Measurements from ENCODE around the gene MYCN. TPM values are rescaled to one million over a fixed set of nuclear protein-coding genes. Genes with fewer than 3 reads are reported as not detected.

Gene MYCN
- total RNA-seq, 1 experiment from 2014 or later, result 54.4 TPM

DNA sequence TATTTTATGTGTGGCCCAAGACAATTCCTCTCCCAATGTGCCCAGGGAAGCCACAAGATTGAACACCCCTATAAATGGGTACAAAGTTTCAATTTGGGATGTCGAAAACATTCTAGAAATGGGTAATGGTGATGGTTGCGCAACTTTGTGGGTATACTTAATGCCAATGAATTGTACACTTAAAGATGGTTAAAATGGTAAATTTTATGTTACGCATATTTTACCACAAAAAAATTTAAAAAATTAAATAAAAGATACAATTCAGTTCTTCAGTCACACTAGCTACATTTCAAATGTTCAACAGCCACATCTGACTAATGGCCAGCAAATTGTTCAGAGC, 34.9 kb downstream of the MYCN start:
- no peaks in the 10 kb centered on the region for H3K9me3 ChIP-seq
- no peak overlapping the region for H3K4me3 Mint-ChIP-seq (ENCODE audit: unreplicated experiment)
- no peaks in the 10 kb centered on the region for H3K9me3 Mint-ChIP-seq (ENCODE audit: unreplicated experiment)
- TF ChIP-seq, protein P1, sequence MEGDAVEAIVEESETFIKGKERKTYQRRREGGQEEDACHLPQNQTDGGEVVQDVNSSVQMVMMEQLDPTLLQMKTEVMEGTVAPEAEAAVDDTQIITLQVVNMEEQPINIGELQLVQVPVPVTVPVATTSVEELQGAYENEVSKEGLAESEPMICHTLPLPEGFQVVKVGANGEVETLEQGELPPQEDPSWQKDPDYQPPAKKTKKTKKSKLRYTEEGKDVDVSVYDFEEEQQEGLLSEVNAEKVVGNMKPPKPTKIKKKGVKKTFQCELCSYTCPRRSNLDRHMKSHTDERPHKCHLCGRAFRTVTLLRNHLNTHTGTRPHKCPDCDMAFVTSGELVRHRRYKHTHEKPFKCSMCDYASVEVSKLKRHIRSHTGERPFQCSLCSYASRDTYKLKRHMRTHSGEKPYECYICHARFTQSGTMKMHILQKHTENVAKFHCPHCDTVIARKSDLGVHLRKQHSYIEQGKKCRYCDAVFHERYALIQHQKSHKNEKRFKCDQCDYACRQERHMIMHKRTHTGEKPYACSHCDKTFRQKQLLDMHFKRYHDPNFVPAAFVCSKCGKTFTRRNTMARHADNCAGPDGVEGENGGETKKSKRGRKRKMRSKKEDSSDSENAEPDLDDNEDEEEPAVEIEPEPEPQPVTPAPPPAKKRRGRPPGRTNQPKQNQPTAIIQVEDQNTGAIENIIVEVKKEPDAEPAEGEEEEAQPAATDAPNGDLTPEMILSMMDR (IDR thresholded peaks at IDR 0.05; ENCODE audit: insufficient read depth in 1 of 2, low read depth in 1 of 2, low read length in 1 of 2, severe bottlenecking in 1 of 2, unreplicated experiment in 1 of 2), result no peak
- H3K27me3 Mint-ChIP-seq (ENCODE audit: insufficient read depth, unreplicated experiment), result no peaks in the 10 kb centered on the region
- no peaks in the 10 kb centered on the region for H3K4me1 ChIP-seq
- no peaks in the 10 kb centered on the region for H3K27me3 ChIP-seq (replicated peaks; ENCODE audit: control insufficient read depth, insufficient read depth, low read length)
- no TSS peak for BruUV-seq (replicated peaks)
- POLR2A ChIA-PET, result no interaction called here
- H3K4me3 ChIP-seq (ENCODE audit: low read depth, low read length), result no peak overlapping the region
- CTCF ChIA-PET, result no interaction called here
- H3K27ac Mint-ChIP-seq (ENCODE audit: unreplicated experiment), result no peak overlapping the region
- intact Hi-C loops (cut with micrococcal nuclease; ENCODE audit: unreplicated experiment), result no loop called here
- H3K4me1 Mint-ChIP-seq (ENCODE audit: low read depth, unreplicated experiment), result no peaks in the 10 kb centered on the region
- no peak for DNase-seq
- no peaks in the 10 kb centered on the region for H3K36me3 Mint-ChIP-seq (ENCODE audit: insufficient read depth, unreplicated experiment)
- H3K36me3 ChIP-seq (ENCODE audit: control insufficient read depth, insufficient read depth, low read length), result no peaks in the 10 kb centered on the region

DNA sequence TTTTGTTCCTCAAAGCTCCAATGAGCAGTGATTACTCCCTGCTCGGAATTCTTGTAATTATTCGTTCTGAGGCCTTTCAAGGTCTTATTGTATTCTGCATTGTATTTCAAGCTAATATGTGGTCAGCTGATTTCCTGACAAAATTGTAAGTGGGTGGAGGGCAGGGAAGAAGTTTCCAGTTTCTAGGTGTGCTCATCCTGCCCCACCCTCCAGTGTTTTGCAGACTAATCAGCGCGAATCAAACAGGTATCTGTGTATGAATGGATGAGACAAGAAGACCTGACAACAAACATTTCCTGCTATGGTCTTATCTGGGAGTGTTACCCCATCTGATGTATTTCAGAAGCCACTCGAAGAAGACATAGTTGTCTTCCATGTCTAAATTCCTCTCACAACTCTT, 35.3 kb downstream of the MYCN start:
- DNase-seq, result no peak
- H3K36me3 Mint-ChIP-seq (ENCODE audit: insufficient read depth, unreplicated experiment), result no peaks in the 10 kb centered on the region
- CTCF ChIA-PET, result no interaction called here
- H3K36me3 ChIP-seq (ENCODE audit: control insufficient read depth, insufficient read depth, low read length), result no peaks in the 10 kb centered on the region
- BruUV-seq (replicated peaks), result no TSS peak
- TF ChIP-seq, protein P1 (IDR thresholded peaks at IDR 0.05; ENCODE audit: insufficient read depth in 1 of 2, low read depth in 1 of 2, low read length in 1 of 2, severe bottlenecking in 1 of 2, unreplicated experiment in 1 of 2), result no peak
- intact Hi-C loops (cut with micrococcal nuclease; ENCODE audit: unreplicated experiment), result no loop called here
- no peaks in the 10 kb centered on the region for H3K9me3 Mint-ChIP-seq (ENCODE audit: unreplicated experiment)
- H3K27me3 ChIP-seq (replicated peaks; ENCODE audit: control insufficient read depth, insufficient read depth, low read length), result no peaks in the 10 kb centered on the region
- no peaks in the 10 kb centered on the region for H3K4me1 ChIP-seq
- H3K27ac Mint-ChIP-seq (ENCODE audit: unreplicated experiment), result no peak overlapping the region
- H3K4me1 Mint-ChIP-seq (ENCODE audit: low read depth, unreplicated experiment), result no peaks in the 10 kb centered on the region
- H3K4me3 Mint-ChIP-seq (ENCODE audit: unreplicated experiment), result no peak overlapping the region
- H3K4me3 ChIP-seq (ENCODE audit: low read depth, low read length), result no peak overlapping the region
- no peaks in the 10 kb centered on the region for H3K27me3 Mint-ChIP-seq (ENCODE audit: insufficient read depth, unreplicated experiment)
- POLR2A ChIA-PET, result no interaction called here
- no peaks in the 10 kb centered on the region for H3K9me3 ChIP-seq

DNA sequence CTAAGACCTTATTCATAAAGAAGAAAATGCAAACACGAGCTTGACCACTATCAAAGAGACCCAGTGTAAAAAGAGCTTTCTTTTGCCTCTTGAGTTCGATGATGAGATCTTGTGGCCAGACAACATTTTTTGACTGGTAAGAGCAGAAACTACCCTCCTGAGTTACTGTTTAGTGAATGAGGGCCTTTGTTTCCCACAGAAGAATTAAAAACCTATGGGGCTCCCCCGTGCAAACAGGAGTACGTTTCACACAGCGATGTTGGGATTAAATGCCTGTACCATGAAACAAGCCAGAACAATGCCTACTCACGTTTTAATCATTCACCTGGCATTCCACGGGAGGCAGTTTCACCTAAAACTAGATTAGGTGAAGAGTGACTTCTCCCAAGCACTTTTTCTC, 36.0 kb downstream of the MYCN start:
- BruUV-seq (replicated peaks), result no TSS peak
- Mint-ChIP-seq H3K36me3 (ENCODE audit: insufficient read depth, unreplicated experiment) (no peaks in the 10 kb centered on the region), H3K27me3 (ENCODE audit: insufficient read depth, unreplicated experiment) (no peaks in the 10 kb centered on the region), H3K9me3 (ENCODE audit: unreplicated experiment) (no peaks in the 10 kb centered on the region), H3K4me1 (ENCODE audit: low read depth, unreplicated experiment) (no peaks in the 10 kb centered on the region), H3K27ac (ENCODE audit: unreplicated experiment) (no peak overlapping the region), H3K4me3 (ENCODE audit: unreplicated experiment) (no peak overlapping the region)
- intact Hi-C loops (cut with micrococcal nuclease; ENCODE audit: unreplicated experiment), result no loop called here
- TF ChIP-seq, protein P1 (IDR thresholded peaks at IDR 0.05; ENCODE audit: insufficient read depth in 1 of 2, low read depth in 1 of 2, low read length in 1 of 2, severe bottlenecking in 1 of 2, unreplicated experiment in 1 of 2), result no peak
- DNase-seq, result no peak
- ChIA-PET CTCF (no interaction called here), POLR2A (no interaction called here)
- Histone ChIP-seq H3K4me3 (ENCODE audit: low read depth, low read length) (no peak overlapping the region), H3K27me3 (replicated peaks; ENCODE audit: control insufficient read depth, insufficient read depth, low read length) (no peaks in the 10 kb centered on the region), H3K9me3 (no peaks in the 10 kb centered on the region), H3K36me3 (ENCODE audit: control insufficient read depth, insufficient read depth, low read length) (no peaks in the 10 kb centered on the region), H3K4me1 (no peaks in the 10 kb centered on the region)

Measured in Caco-2 (cell line).